GM18951 (cell line): Measurements from ENCODE around the gene CNOT3.

Source experiments
- POLR2A ChIP-seq: IDR thresholded peaks from 4 replicates; pipeline ENCODE4 v1.6.1; 2011; ENCODE audit warnings: mild to moderate bottlenecking; ENCODE audit not compliant: insufficient read length, insufficient read depth; ENCODE audit errors: extremely low read depth
- in situ Hi-C: fragments of 300-500 bp; cut with MboI; formaldehyde crosslinking; loops from one replicate; pipeline ENCODE4 v1.12.0; 2022; ENCODE audit warnings: low sequenced_read_pairs, mixed read lengths, inconsistent platforms; ENCODE audit not compliant: unreplicated experiment

Gene CNOT3

GRCh38 chr19:54148158-54148557 lies 10.6 kb downstream of the CNOT3 start:
- in situ Hi-C loops: no loop called here
- no peak for TF ChIP-seq POLR2A

- in situ Hi-C loops: no loop called here
- no peak for TF ChIP-seq POLR2A
Measured at GRCh38 chr19:54149021-54149812, 11.7 kb downstream of the CNOT3 start.

- in situ Hi-C loops: no loop called here
- TF ChIP-seq POLR2A: no peak
Measured at GRCh38 chr19:54151362-54152035, 13.9 kb downstream of the CNOT3 start.

- peak; percentile 10 for TF ChIP-seq POLR2A
Measured at GRCh38 chr19:54152267-54152666, 14.7 kb downstream of the CNOT3 start.

GRCh38 chr19:54152878-54153524 lies 15.4 kb downstream of the CNOT3 start:
- TF ChIP-seq POLR2A: no peak

More at GRCh38 chr19:54152267-54152666, 14.7 kb downstream of the CNOT3 start:
- in situ Hi-C loops: no loop called here

GRCh38 chr19:54153731-54154326 lies 16.3 kb downstream of the CNOT3 start:
- in situ Hi-C loops: no loop called here
- no peak for TF ChIP-seq POLR2A

More at GRCh38 chr19:54152878-54153524, 15.4 kb downstream of the CNOT3 start:
- in situ Hi-C loops: no loop called here

- no peak for TF ChIP-seq POLR2A
- in situ Hi-C loops: no loop called here
Measured at GRCh38 chr19:54154603-54155345, 17.2 kb downstream of the CNOT3 start.

- TF ChIP-seq POLR2A: no peak
- in situ Hi-C loops: no loop called here
Measured at GRCh38 chr19:54155694-54156093, 18.1 kb downstream of the CNOT3 start.

GRCh38 chr19:54156490-54156889 lies 18.9 kb downstream of the CNOT3 start:
- TF ChIP-seq POLR2A: no peak
- in situ Hi-C loops: no loop called here

- in situ Hi-C loops: no loop called here
- TF ChIP-seq POLR2A: no peak
Measured at GRCh38 chr19:54156953-54157352, 19.4 kb downstream of the CNOT3 start.

GRCh38 chr19:54158812-54159351 lies 21.3 kb downstream of the CNOT3 start:
- no peak for TF ChIP-seq POLR2A
- in situ Hi-C loops: no loop called here
